HG02981 (cell line): ENCODE data around the gene SLU7.
A peak's percentile ranks its signal among the peaks of the same experiment; 100 is the strongest.

ENCODE experiments used
- ATAC-seq: cut with Tn5 transposase; IDR thresholded peaks from one replicate; pipeline ENCODE4 v1.9.1; 2021; ENCODE audit warnings: mild to moderate bottlenecking, moderate library complexity; ENCODE audit not compliant: unreplicated experiment

SLU7 gene

DNA sequence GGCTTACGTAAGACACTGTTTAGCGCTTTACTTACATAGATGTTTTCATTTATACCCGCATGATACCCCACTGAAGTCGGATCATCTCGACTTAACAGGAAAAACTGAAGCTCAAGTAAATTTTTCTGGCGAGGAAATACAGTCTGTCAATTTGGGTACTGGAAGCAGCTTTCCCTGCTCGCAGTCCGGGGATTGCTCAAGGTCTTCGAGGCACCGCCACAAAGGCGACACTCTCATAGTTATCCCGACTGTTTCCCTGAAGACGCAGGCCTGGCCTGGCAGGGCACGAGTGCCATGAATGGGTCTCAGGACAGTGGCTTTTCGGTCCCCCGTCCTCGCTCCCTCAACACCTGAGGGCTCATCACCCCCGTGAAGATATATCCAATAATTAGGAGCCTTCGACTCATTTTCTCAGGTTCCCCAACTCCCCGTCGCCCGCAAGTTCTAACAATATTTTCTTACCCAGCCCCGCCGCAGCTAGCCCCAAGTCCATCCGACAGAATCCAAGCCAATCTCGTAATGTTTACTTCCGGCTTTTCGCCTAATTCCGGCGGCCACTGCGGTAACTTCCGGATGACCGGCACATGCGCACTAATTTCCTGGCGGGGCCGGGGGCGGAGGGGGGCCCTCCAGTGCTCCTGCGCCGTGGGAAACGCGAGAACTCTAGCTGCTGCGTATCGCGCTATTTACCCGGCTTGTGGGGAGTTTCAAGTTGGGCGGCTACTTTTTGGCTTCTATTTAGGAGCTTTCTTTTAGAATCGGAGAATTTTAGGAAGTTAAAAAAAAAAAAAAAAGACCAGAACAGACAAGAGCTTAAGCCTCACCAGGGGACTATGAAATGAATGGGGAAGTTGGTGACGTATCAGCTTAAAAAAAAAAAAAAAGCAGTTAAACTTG, at the start of gene SLU7:
TSS of gene SLU7 (minus strand) at position 521 of the 897 bp plus-strand sequence. CDS start 3,787 bp downstream, outside the sequence.
- peak; percentile 69 for ATAC-seq

DNA sequence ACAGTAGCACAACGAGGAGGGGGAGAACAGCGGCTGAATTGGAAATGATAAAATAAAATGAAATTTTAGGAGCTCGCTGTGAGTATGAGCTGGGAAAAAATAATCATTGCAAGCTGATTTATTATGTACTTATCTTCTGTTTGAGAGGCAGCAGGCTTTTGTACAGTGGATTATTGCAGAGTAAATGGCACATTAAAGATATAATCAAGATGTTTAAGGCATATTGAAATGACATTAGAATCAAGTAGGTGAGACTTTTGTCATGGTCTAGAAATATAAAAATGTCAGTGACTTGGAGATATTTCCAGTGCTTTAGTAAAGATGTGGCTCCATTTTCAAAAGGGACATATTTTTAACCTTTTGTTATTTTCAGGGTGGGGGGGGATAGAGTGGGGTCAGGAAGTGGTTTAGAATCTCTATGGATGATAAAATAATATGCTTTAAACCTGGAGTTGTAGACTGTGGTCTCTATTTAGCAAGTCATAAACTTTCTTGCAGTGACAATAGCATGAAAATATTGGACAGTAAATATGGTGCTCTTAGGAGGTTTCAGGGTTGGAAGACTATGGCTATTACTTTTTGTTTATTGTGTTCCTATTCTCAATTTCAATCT, 49.6 kb upstream of the SLU7 start:
- ATAC-seq = no peak

DNA sequence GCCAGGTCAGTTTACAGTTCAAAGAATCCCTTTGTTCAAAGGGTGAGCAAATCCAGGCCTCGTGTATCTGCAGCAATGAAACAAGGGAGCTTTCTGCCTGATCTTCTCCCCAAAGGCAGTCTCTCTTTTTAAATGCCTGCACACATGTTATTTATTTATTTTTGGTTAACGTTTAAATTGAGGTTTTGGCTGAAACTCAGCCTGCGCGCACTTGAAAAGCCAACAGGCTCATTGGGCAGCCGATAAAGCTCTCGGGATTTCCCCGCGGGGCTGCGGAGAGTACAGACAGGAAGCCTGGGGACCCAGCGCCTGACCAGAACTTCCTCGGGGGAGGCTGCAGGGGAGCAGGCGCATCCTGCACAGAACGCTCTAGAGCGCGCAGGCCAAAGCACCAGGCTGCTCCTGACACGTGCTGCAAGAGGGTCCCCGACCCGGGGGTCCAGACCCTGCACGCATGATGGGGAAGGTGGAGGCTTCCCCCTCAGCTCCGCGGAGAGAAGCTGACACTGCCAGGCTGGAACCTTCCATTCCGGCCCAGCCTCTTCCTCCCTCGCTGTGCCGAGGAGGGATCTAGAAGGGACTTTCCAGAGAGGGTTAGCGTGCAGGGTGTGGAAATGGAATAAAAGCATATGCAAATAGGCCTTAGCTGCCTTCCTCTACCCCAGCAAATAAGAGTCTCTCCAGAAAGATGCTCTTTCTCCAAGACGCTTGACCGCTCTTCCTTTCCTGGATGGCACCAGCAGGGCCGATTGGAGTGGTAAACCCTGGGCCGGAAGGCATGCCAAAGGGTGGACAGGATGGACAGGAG, 48.9 kb upstream of the SLU7 start:
- ATAC-seq = peak; percentile 91

DNA sequence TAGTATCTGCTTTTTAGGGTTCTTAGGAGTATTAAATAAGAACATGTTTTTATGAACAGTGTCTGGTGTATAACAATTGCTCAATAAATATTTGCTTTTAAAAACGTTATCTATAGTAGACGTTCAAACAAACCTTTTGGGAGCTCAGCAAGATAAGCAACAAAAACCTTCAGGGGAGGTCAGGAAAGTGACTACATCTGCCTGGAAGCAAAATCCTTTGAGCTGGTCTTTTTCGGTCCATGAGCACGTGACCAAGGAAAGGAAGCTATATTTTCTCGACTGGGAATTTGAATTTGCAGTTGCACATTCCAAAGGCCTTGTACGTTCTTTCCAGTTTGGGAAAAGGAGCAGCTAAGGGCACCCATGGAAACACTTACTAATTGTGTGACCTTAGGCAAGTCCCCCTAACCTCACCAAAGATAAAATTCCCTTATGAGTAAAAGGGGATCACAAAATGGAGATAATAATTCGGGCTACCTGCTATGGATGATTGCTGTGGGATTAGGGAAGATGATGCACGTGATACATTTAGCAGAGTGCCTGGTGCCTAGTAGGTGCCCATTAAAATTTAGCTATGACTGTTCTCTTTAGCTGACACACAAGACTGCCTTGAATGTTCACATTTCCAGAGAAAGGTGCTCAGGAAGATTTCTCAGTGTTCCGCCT, 48.1 kb upstream of the SLU7 start:
- peak; percentile 4 for ATAC-seq

DNA sequence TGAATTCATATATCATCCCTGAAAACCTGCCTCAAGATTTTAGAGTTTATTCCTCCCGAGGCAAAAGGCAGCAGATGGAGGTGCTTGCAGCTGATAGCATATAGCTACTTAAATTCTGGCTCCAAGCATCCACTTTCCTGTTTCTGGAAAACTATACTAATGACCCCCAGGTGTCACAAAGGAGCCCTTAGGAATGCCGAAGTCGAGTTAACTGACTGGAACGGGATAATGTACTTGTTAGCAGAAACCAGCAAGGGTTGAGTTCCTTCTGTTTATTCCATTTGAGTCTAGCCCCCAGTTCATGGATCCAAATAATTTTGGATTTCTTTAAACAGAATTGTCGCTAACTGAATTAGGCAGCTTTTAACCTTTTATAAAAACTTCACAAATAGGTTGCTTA, 47.2 kb upstream of the SLU7 start:
- no peak for ATAC-seq

DNA sequence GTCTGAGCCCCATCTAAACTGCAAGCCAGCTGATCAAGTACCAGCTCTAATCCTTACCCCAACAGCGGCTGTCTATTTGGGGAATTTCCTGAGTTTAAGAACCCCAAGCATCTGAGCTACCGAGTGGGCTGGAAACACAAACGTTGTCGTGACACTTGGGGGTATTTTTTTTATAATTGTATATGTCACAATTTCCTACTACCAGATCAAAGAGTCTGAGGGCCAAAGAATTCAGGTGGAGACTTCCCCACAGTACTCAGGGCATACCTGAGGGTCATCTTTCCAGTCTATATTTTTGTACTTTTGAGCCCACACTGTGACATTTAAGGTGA, 45.6 kb upstream of the SLU7 start:
- no peak for ATAC-seq

DNA sequence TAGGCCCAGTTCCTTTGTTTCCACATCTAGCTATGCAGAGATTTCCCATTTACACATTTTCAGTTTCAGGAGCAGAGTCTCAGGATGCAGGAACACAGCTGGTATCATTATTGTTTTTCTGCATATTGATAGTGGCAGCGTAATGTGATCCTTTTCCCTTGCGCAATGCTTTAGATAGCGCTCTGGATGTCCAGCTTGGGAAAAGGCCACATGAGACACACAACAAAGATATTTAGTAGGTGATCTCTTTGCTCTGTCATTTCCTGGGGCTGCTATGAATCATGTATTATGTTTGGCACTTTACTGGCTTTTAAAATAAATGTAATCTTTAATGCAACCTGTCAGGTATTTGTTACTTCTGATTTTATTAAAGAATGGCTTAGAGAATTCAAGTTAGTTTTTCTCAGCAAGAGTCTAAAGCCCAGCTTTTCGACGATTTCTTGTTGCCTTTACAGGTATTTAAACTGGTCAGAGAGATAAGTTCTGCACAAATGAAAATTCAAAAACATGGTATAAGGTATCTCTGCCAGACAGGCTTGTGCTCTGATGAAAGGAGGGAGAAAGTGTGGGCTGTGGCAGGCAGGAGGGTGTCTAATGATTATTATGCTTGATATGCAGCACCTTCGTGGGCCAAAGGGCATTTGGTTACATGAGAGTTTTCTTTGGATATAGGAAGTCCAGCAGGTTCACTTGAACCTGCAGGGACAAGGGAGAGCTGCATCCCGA, 45.0 kb upstream of the SLU7 start:
- ATAC-seq = no peak

DNA sequence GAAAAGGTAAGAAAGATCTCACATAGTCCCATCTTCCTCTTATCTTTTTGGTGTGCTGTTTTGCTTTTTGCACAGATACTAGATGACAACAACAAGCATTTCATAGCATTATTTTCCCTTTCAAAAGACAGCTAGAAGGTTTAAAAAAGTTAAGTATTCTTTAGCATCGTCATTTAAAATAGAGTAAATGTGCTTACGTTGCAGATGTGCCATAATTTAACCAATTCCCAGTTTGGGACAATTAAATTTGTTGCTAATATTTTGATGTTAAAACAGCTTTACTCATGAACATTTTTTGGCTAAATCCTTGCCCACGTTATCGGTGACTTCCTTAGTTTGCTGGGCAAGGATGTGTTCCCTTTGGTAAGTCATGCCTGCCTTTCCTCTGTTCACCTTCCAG, 44.3 kb upstream of the SLU7 start:
- ATAC-seq = no peak

DNA sequence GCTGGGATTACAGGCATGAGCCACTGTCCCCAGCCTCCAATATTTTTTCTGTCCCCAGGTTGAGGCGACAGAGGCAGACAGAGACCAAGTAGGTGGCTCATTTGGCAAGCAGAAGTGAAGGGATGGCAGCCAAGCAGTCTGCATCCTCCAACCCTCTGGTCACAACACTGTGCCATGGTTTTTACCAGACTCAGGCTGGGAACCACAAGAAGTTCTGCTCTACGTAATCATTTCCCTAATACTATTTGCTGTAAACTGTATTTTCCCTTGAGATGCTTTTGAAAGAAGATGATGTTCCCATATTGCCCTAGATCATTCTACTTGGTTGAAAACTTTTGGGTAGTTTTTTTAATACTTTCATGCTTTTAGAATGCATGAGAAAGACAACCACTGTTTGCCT, 43.3 kb upstream of the SLU7 start:
- ATAC-seq = peak; percentile 48

DNA sequence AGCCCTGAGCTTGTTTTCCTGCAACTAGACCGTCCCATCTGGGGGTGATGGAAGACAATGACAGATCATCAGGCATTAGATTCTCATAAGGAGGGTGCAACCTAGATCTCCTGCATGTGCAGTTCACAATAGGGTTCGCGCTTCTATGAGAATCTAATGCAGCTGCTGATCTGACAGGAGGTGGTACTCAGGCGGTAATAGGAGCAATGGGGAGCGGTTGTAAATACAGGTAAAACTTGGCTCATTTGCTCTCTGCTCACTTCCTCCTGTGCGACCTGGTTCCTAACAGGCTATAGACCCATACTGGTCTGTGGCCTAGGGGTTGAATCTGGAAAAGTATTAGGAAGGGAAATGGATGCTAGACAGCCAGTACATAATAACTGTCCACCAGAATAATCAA, 42.5 kb upstream of the SLU7 start:
- no peak for ATAC-seq

DNA sequence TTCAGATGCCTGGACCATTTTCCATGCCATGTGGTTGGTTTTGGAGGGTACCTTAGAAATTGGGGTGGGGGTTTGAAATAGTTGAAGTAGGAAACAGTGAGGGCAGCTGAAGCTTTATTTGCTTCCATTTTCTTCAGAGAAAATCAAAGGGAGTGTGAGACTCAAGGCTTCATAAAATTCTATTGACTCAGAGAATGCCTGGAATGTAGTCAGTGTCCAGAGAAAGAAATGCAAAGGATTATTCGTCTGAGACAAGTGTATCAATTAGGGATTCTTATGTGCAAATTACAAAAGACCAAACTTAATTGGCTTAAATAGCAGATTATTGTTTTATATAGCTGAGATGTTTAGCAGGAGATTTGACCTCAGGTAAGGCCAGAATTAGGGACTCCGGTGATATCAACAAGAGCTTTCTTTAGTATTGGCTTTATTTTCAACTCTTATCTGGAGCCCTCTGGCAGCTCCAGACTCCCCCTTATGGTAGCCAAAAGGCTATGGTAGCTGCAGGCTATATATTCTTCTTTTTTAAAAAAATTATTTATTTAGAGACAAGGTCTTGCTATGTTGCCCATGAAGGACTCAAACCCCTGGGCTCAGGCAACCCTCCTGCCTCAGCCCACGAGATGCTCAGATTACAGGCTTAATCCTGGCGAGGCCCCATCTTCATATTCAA, 41.6 kb upstream of the SLU7 start:
- ATAC-seq = no peak

DNA sequence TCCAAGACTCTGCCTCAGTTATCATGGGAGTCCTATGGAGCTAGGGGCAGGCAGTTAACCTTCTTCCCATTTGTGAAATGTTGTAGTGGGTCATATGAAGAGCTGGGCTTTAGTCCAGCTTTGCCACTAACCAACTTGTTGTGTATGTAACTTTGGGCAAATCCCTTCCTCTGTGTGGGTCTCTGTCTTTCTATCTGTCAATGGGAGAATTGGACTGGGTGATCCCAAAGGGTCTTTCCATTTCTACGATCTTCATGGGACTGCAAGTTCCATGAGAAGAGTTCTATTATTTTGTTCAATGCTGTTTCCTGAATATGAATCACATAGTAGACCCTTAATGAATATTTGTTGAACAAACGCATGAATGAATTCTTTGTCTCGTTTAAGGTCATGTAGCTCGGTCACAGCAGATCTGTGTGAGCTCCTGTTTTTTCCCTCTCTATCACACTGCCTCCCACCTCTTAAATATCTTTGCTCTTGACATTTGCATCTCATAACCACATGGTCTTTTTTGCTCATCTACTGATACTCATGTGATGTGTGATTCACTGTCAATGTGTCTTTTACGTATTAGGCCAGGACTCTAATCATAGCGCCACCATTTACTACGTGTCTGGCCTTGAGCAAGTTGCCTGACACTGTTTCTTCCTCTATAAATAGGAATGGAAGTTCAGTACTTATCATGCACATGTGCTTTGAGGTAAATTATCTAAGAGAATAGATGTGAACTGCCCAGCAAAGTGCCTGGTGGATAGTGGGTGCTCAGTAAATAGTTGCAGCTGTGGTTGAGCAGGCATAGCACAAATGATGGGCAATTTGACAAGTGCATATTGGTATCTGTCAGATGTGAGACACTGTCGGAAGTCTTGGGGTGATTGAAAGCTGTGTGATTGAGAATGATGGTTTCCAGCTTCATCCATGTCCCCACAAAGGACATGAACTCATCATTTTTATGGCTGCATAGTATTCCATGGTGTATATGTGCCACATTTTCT, 40.2 kb upstream of the SLU7 start:
- ATAC-seq = peak; percentile 58

DNA sequence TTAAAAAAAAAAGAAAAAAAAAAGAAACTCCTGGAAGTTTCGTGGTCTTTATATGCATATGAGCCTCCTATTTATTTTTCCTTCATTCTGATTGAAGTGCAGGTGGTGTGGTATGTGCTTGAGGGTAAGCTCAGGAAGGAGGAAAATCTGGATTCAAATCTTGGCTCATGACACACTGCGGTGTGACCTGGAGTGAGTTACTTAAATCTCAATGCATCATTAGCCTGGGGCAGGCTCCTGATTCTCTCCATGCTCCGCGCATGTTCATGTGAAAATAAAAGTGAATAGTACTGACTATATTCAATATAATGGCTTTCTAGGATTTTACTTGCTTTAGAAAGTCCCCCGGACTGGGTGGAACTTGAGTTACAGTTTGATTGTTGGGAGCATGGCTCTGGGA, 38.4 kb upstream of the SLU7 start:
- no peak for ATAC-seq

DNA sequence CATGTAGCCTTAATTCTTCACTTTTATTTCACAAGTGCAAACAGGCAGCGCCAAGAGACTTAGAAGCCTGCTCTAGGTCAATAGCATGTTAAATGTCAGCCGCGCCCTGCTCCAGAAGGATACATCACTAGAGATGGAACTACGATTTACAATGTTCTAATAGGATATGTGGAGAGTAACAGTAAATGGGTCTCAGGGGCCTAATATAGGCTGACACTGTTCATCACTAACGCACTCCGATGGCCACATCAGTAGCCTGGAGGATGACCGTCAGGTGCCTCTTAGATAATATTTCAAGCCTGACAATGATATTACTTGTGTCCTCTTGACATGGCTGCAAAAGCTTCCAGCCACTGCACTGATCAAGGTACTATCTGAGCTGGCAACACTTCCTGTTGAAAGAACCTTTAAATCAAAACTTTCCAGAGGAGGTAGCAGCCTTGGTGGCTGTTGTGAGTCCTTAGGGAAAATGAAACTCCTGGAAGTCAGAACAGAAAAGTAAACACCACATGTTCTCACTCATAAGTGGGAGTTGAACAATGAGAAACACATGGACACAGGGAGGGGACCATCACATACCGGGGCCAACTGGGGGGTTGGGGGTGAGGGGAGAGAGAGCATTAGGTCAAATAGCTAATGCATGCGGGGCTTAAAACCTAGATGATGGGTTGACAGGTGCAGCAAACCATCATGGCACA, 37.7 kb upstream of the SLU7 start:
- no peak for ATAC-seq

DNA sequence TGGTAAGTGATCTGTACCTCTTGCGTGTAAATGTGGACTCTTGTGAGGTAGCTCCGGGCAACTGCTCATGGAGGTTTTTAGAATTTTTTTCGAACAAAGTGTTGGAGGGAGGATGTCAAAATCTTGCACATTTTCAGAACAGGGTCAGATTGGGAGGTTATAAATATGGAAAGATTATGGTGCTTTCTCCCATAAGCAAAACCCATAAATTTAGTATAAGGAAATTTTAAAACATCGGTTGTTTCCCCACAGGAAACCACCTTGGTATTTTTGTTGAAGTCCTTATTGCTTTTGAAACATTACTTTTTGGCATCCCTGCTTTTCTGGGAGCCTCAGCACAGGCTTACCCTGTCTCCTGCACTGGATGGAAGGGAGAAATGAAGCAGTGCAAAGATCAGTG, 36.7 kb upstream of the SLU7 start:
- no peak for ATAC-seq

DNA sequence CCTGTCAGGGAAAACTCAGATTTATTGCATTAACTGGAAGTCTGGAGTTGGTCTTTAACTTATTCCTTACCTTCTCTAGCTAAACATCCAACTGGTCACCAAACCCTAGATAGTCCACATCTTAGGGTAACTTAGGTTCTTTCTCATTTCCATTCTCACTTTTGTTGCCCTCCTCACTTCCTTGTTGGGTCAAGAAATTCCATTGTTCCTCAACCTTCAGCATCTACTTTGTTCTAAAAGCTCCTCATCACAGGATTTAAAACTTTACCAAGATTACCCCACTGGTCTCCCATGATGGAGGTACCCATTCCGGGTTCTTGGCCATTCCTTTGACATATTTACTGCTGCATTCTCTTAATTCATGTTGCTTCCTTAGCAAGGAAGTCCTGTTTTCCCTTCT, 34.9 kb upstream of the SLU7 start:
- no peak for ATAC-seq

DNA sequence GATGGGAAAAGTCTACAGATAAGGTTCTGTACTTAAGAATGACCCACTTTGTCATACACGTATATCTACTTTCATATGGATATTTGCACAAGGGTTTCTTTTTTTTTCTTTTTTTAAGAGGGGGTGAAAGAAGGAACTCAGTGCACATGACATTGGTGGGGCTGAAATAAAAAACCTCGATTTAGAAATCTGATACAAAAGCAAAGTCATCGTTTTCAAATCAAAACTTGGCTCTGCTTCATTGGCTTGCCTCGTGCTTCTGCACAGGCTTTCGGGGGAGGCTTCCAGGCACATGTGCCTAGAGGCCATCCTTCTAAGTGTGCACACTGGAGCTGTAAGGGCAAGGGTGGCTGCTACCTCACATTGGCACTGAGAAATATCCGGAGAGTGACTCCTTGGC, 33.9 kb upstream of the SLU7 start:
- ATAC-seq = no peak

DNA sequence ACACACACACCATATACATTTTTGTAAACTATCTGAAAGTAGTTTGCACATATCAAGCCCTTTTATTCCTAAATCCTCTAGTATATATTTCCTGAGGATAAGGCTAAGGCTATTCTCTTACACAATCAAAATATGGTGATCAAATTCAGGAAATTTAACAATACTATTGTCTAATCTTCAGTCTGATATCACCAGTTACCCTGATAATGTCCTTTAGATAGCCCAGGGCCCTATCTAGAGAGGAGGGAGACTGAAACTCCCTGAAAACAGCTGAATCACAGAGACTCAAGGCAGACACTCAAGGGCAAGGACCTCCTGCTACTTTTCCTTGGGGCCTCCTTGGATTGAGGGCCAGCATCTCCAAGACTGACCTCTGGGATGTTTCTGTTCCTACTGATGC, 33.2 kb upstream of the SLU7 start:
- ATAC-seq = no peak
